Activated effector memory CD4-positive, alpha-beta T cell treated with anti-CD3 and anti-CD28 coated beads, Interleukin-2, amount 50 U/mL, for 16 hours (primary cell): ENCODE results near the gene RELT.

ENCODE experiments used
- DNase-seq: peaks from one replicate; pipeline ENCODE4 v3.0.0-alpha.2; 2020

RELT gene

DNA sequence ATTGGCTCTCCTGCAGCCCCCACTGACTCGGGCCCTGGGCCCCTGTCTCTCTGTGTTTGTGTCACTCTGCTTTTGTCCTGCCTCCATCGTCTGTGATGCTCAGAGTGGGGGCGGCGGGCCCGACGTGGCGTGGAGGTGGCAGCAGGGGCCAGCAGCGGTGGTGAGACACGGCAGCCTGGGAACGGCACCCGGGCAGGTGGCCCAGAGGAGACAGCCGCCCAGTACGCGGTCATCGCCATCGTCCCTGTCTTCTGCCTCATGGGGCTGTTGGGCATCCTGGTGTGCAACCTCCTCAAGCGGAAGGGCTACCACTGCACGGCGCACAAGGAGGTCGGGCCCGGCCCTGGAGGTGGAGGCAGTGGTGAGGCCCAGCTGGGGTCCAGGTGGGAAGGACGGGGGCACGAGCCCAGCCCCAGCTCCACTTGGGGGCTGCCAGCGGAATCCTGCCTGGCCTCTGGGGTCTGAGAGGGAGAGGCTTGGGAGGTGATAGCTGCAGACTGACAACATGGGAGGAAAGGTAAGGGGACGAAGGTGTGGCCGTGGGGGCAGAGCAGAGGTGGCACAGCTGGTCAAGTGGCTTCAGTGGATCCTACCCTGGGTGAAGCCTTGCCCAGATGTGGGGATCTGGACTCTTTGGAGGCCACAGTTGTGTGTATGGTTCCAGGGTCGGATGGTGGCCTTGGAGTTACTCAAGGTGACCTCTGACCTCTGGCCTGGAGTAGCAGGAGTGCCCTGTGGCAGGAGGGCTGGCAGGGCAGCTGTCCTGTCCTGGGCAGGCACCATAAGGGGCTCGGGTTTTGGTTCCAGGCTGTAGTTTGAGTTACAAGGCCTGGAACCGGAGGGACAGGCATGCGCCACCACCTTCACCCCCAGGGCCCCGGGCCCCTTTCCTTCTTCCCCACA is 16.2 kb downstream of the RELT start:
- DNase-seq: no peak

- DNase-seq: no peak
These were observed 16.8 kb downstream of the RELT start for GRCh38 chr11:73393011-73393380.

- DNase-seq: peak; percentile 86
These were observed 17.5 kb downstream of the RELT start for GRCh38 chr11:73393479-73394415.

- DNase-seq: no peak
These were observed 18.5 kb downstream of the RELT start for GRCh38 chr11:73394416-73395296.

DNA sequence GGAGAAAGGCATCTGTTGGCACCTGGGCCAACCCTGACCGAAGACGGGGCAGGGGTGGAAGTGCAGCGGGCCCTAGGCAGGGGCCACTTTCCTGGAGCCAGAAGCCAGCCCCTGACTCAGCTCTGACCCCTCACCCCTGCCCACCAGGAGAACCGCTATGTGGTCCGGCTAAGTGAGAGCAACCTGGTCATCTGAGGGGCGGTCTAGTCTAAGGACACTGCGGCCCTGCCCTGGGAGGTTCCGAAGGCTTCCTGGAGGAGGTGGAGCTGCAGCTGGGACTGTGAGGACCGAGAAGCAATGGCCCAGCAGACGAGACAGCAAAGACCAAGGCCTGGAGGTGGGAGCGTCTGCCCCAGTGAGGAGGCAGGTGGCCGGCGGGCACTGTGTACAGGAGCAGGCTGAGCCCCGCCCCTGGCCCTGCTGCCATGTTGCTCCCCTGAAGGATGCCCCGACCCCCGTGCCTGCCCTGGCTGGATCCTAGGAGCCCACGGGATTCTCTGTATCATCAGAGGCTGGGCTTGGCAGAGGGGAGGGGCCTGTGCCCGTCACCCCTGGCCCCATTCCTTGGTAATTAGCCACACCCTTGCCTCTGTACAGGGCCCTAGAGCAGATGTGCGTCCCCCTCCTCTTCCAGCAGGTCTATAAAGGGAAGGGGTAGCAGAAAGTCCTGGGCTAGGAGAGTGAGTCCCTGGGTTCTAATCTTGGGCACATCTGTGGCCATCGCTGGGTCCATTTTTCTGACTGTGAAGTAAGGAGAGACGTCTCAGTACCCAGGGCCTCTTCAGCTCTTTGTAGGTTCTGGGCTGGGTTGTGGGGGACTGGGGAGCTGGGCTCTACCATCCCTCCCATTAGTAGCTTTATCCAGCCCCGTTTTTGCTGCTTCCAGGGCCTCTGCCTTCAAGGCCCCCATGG is 19.4 kb downstream of the RELT start:
- no peak for DNase-seq

DNA sequence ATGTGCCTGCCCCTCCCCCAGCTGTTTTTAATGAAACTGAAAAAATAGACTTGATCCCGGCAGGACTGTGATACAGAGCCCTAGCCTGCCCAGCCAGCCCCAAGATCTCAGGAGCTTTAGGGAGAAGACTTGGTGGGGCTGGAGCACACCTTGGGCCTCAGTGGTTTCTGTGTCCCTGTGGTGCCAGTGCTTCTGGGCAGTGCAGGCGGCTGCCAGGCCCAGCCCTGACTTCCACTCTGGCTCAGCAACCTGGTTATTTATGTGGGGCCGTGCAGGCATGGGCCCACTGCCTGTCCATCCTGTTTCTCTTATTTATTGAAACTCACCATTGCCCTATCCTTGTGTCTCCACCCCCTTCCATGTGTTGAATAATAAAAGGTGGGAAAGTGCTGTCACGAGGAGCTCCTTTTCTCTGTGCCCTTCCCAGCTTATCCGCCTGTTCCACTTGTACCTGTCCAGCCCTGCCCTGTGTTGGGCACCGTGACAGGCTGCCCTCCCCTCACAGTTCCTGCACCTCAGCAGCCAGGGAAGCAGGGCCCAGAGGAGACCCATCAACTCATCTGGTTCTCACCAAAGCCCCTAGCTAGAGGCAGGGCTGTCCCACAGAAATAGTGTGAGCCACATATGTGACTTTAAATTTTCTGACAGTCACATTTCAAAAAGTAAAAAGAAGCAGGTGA is 20.2 kb downstream of the RELT start:
- no peak for DNase-seq

DNA sequence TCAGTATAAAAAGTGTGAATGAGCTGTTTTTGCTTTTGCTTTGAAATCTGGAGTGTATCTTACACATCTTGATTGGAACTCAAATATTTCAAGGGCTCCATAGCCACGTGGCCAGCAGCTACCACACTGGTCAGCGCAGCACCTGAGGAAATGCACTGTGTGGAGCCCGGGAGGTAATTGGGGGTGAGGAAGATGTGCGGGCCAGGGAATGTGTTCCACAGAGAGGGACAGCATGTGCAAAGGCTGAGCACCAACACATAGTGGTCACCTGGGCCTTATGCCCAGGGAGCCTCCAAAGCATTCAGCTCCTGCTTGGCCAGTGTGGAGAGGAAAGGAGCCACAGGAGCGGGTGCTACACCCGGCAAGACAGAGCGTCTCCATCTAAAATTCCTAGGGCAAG is 20.8 kb downstream of the RELT start:
- DNase-seq: no peak

DNA sequence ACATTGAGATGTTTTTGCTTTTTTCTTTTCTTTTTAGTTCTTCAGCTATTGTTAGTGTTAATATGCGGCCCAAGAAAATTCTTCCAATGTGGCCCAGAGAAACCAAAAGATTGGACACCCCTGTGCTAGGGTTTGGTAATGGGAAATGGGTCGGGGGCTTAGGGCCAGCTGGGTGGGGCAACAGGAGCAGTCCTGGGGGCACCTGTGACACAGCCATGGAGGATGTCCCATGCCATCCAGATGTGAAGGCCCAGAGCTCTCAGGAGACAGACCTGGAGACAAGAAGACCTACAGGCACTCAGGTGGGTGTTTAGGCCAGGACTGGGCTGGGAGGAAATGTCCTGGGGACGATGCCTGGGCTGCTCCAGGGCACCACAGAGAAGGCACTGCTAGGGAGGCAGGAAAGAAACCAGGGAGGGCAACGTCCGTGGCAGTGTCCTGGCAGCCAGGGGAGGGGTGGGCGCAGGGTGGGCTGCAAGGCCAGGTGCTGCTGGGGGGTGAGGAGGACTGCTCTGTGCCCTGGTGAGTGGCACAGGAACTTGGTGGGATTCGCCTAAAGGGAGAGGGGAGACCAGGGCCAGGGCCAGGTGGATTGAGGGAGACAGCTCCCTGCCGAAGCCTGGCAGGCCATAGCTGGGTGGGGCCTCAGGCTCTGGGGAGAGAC is 21.4 kb downstream of the RELT start:
- DNase-seq: no peak

GRCh38 chr11:73398132-73398526 is 21.9 kb downstream of the RELT start:
- DNase-seq: no peak

GRCh38 chr11:73398721-73399120 is 22.5 kb downstream of the RELT start:
- DNase-seq: no peak

DNA sequence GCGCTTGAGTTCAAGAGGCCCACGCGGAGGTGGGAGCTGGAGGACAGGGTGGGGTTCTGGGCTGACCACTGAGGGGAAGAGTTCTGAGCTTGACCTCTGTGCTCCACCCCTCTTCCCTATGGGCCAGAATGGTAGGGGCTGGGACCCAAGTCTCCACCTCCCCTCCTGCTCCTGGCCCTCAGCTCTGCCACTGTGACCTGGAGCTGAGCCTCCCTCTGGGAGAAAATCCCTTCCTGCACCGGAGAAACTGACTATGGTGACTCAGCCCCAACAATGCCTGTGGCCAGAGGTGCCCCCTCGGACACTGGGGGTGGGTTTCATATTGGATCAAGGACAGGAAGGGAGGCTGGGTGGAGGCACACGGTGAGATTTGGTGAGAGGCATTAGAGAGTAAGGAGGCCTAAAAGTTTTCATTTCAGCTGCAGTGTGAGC is 23.0 kb downstream of the RELT start:
- no peak for DNase-seq

DNA sequence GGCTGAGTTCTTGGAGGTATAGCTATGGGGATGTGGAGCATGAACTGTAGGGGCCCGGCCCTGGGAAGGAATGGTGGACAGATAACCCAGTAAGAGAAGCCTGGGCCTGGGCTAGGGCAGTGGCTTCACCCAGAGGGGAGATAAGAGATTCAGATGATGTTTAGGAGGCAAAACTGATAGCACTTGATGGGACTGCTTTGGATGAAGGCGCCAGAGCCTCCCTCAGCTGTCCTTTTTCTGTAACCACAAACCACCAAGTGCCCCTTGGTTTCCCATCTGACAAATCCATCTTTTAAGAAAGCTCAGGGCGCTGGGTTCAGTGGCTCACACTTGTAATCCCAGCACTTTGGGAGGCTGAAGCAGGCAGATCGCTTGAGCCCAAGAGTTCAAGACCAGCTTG is 23.4 kb downstream of the RELT start:
- no peak for DNase-seq

GRCh38 chr11:73400293-73400692 is 24.1 kb downstream of the RELT start:
- no peak for DNase-seq

DNA sequence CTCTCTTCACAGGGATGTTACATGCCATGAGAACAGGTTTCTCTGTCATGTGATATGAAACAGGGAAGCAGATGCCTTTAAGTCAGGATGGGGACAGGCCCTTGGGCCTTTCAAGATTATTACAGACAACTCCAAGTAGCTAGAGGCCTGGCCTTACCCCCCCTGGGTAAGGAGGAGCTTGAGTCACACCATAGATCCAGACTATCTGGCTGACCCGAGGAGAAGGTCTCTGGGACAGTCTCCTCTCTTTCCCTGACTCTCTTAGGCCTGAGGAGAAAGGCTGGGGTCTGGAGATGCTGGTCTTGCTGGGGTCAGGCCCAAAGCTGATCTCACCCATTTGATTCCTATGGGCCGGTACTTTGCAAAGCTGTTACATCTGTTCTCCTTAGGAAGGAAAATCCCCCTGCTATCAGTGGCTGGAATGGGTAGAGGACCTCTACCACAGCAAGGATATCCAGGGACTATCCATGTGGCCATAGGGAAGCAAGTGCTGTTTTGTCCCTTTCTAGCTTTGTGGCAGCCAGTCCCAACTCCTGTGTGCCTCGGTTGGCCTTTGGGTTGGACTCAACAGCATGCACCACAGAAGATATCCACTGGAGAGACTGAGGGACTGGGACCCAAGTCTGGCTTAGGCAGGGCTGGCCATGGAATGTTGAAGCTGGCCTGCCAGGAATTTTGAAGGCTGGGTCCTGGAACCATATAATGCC is 25.2 kb downstream of the RELT start:
- DNase-seq: no peak

GRCh38 chr11:73401924-73402833 is 26.0 kb downstream of the RELT start:
- DNase-seq: no peak

DNA sequence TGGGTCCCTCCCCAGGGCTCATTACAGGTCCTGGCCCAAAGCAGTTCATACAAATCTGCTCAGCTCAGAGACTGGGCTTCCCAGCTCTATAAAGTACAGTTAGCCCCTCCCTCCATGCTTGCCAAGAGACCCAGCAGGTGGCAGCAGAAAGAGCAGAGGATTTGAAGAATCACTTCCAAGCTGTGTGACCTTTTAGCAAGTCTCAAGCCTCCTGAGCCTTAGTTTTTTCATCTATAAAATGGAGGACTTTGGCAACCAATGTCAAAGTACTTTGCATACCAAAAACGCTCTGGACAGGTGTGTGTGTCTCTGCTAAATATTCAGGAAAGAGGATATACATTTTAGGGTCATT is 26.6 kb downstream of the RELT start:
- no peak for DNase-seq

DNA sequence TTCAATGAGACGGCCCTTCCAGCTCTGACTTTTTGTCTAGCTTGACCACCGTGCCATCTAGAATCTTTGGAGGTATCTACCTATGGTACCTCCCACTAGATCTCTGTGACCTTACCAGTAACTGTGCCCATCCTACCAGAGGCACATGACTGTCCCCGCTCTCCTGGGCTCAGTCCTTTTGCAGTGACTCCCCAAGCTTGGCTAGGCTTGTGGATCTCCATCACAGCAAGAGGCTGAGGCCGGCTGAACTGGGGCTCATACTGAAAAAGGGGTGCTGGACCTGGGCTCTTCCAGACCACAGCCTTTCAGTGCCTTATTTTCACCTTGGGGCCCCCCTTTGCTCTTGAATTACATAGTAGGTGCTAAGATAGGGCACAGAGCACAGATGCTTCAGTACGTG is 27.3 kb downstream of the RELT start:
- no peak for DNase-seq

GRCh38 chr11:73404048-73404447 is 27.8 kb downstream of the RELT start:
- no peak for DNase-seq
